ENCODE results near the gene IL17RD. TPM values are rescaled to one million over a fixed set of nuclear protein-coding genes. Genes with fewer than 3 reads are reported as not detected.

IL17RD gene
- total RNA-seq, 5 donors from 2014 or later (not counting 1 experiment from before 2014, with no cell fraction given) = 0.05 to 0.38 (median 0.10) TPM; not detected in 1

DNA sequence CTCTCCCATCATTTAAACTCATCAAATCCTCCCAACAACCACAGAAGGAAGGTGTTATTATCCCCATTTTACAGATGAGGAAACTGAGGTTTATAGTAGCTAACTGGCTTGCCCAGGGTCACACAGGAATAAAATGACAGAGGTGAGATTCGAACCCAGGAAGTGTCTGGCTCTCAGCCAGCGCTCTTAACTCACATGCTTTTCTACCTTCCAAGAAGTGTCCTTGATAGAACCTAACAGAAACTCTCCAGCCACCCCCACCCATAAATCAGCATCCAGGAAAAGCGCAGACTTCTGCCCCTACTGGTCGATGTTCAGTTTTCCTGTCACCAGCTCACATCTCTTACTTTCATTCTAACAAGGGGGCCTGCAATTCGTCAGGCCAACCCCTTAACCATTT lies 52.9 kb downstream of the IL17RD start:
- no peaks in the 10 kb centered on the region for H3K9me3 ChIP-seq
- POLR2A ChIA-PET = no interaction called here

DNA sequence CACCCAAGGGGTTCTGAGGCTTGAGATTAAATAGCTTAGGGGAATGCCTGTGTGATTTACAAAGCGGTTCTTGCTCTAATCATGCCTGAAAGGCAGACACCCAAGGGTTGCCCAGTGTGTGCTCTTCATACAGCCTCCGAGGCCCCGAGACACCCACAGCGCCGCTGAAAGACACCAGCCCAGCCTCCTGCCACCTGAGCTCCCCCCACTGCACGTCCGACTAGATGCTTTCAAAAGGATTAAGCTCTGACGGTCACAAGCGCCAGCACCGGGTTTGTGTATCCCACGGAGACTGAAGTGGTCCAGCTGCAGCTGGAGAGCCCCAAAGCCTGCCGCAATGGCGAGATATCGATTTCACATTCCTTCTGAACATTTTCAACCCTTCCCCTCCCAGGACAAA lies 54.4 kb downstream of the IL17RD start:
- Histone ChIP-seq H3K4me1 (ENCODE audit: control insufficient read depth in 1 of 2, extremely low read depth in 1 of 2, insufficient read depth in 2 of 2, low read length in 2 of 2) (no peaks in the 10 kb centered on the region), H3K4me3 (ENCODE audit: control insufficient read depth in 1 of 2, extremely low read depth in 1 of 2, low read length in 1 of 2) (no peak overlapping the region), H3K27me3 (replicated peaks in 1 of 2; ENCODE audit: control insufficient read depth in 2 of 2, extremely low read depth in 1 of 2, insufficient read depth in 2 of 2, low read length in 1 of 2) (peaks cover 0 to 12% of the 10 kb centered on the region in 2 experiments), H3K36me3 (ENCODE audit: control insufficient read depth in 2 of 2, extremely low read depth in 1 of 2, insufficient read depth in 1 of 2, low read length in 1 of 2) (no peaks in the 10 kb centered on the region), H3K27ac (ENCODE audit: low read length) (no peak overlapping the region), H3K9me3 (no peaks in the 10 kb centered on the region)
- Mint-ChIP-seq H3K27me3 (peaks cover 0 to 11% of the 10 kb centered on the region in 2 donors), H3K4me1 (peaks cover 0 to 4% (median 0%) of the 10 kb centered on the region in 3 donors), H3K4me3 (no peak overlapping the region), H3K9me3 (no peaks in the 10 kb centered on the region), H3K36me3 (no peaks in the 10 kb centered on the region), H3K27ac (no peak overlapping the region)
- 79% methylated on average over 7 of the region's 14 CpGs for WGBS (ENCODE audit: insufficient coverage)
- ChIA-PET POLR2A (no interaction called here), CTCF (interaction anchor here in 1 of 2 donors (1.5 kb wide), 1 partner anchor 9 kb away, joined by 4 read pairs; no protein-coding TSS in a partner anchor)
- no peak for DNase-seq
- no peak for ATAC-seq (replicated peaks in 1 of 4)

More for the DNA sequence above, 52.9 kb downstream of the IL17RD start:
- no peak overlapping the region for H3K27ac ChIP-seq (ENCODE audit: low read length)
- no peaks in the 10 kb centered on the region for H3K9me3 Mint-ChIP-seq
- H3K27me3 ChIP-seq (replicated peaks in 1 of 2; ENCODE audit: control insufficient read depth in 2 of 2, extremely low read depth in 1 of 2, insufficient read depth in 2 of 2, low read length in 1 of 2) = peaks cover 0 to 12% of the 10 kb centered on the region in 2 experiments
- no peaks in the 10 kb centered on the region for H3K36me3 ChIP-seq (ENCODE audit: control insufficient read depth in 2 of 2, extremely low read depth in 1 of 2, insufficient read depth in 1 of 2, low read length in 1 of 2)
- H3K4me1 ChIP-seq (ENCODE audit: control insufficient read depth in 1 of 2, extremely low read depth in 1 of 2, insufficient read depth in 2 of 2, low read length in 2 of 2) = no peaks in the 10 kb centered on the region
- H3K4me3 ChIP-seq (ENCODE audit: control insufficient read depth in 1 of 2, extremely low read depth in 1 of 2, low read length in 1 of 2) = no peak overlapping the region
- H3K4me3 Mint-ChIP-seq = no peak overlapping the region
- CTCF ChIA-PET = no interaction called here
- H3K27ac Mint-ChIP-seq = no peak overlapping the region
- no peaks in the 10 kb centered on the region for H3K36me3 Mint-ChIP-seq
- WGBS (ENCODE audit: insufficient coverage) = 43% methylated on average over 4 of the region's 5 CpGs
- H3K4me1 Mint-ChIP-seq = peaks cover 0 to 4% (median 0%) of the 10 kb centered on the region in 3 donors
- DNase-seq (no peak), ATAC-seq (replicated peaks in 1 of 4) (no peak)
- peaks cover 0 to 9% of the 10 kb centered on the region in 2 donors for H3K27me3 Mint-ChIP-seq

DNA sequence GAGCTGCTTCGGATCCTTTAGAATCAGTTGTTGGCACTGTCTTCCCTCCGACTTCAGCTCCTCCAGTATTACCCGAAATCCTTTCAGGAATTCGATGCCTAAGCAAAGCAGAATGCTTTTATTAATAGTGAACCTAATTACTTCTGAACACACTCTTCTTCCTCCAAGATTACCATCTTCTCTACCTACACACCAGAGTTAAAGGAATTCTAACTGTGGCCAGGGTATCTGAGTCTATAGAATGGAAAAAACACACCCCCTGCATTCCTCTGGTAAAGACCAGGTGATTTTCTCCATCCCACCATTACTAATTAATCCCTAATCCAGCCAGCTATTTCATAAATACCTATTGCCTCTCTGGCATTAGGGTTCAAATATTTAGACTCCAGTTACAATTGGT lies 54.9 kb downstream of the IL17RD start:
- Histone ChIP-seq H3K4me3 (ENCODE audit: control insufficient read depth in 1 of 2, extremely low read depth in 1 of 2, low read length in 1 of 2) (no peak overlapping the region), H3K27ac (ENCODE audit: low read length) (no peak overlapping the region), H3K9me3 (no peaks in the 10 kb centered on the region), H3K4me1 (ENCODE audit: control insufficient read depth in 1 of 2, extremely low read depth in 1 of 2, insufficient read depth in 2 of 2, low read length in 2 of 2) (no peaks in the 10 kb centered on the region), H3K27me3 (replicated peaks in 1 of 2; ENCODE audit: control insufficient read depth in 2 of 2, extremely low read depth in 1 of 2, insufficient read depth in 2 of 2, low read length in 1 of 2) (peaks cover 0 to 12% of the 10 kb centered on the region in 2 experiments), H3K36me3 (ENCODE audit: control insufficient read depth in 2 of 2, extremely low read depth in 1 of 2, insufficient read depth in 1 of 2, low read length in 1 of 2) (no peaks in the 10 kb centered on the region)
- ChIA-PET POLR2A (no interaction called here), CTCF (interaction anchor here in 1 of 2 donors (1.5 kb wide), 1 partner anchor 8 kb away, joined by 4 read pairs; no protein-coding TSS in a partner anchor)
- Mint-ChIP-seq H3K27me3 (peaks cover 0 to 11% of the 10 kb centered on the region in 2 donors), H3K36me3 (no peaks in the 10 kb centered on the region), H3K4me3 (no peak overlapping the region), H3K27ac (no peak overlapping the region), H3K9me3 (no peaks in the 10 kb centered on the region), H3K4me1 (peaks cover 0 to 4% (median 0%) of the 10 kb centered on the region in 3 donors)
- DNase-seq = no peak
- no peak for ATAC-seq (replicated peaks in 1 of 4)
- WGBS (ENCODE audit: insufficient coverage) = 92% methylated on average over 4 of the region's 4 CpGs

DNA sequence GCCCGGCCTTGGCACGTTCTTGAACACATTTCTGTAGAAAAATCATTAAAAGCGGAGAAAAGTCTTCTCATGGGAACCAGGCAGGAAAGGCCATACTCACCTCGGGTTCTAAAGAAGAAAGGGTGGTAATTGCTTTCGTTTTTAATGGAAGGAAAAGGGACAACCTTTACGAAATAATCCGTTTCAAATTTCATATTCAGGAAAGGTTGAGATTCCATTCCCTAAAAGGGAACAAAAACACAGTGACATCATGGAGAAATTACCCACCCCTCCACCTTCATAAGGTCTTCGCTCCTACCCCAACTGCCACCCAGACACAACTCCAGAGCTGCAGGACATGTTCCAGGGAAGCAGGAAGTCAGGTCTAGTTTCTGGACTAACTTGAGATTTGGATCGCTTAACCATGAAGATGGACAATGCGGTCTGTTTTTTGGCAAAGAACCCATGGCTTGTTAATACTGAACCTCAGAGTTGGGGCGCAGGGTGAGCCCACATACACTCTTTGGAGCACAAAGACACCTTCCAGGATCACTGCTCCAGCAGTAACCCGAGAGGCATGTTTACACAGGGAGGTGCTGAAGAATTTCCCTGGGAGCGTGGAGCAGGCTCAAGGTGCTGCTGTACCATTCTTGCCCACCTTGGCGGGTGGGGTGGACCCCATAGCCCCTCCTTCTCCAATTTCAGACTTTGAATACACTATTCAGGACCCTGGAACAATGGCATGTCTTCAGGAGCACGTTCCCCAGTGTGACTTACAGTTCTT lies 55.5 kb downstream of the IL17RD start:
- WGBS (ENCODE audit: insufficient coverage) = 84% methylated on average over 10 of the region's 15 CpGs
- no peaks in the 10 kb centered on the region for H3K36me3 Mint-ChIP-seq
- H3K27me3 Mint-ChIP-seq = peaks cover 0 to 11% of the 10 kb centered on the region in 2 donors

DNA sequence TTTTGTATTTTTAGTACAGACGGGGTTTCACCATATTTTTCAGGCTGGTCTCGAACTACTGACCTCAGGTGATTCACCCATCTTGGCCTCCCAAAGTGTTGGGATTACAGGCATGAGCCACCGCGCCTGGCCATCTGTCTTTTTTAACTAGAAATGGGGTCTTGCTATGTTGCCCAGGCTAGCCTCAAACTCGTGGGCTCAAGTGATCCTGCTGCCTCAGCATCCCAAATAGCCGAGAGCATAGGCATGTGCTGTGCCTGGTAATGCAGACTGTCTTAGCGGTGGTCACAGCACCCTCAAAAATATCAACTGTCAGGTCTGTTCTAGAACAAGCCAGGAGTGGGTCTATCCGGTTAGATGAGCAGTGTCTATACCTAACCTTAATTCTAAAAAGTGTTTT lies 56.5 kb downstream of the IL17RD start:
- Histone ChIP-seq H3K9me3 (no peaks in the 10 kb centered on the region), H3K27ac (ENCODE audit: low read length) (no peak overlapping the region), H3K27me3 (replicated peaks in 1 of 2; ENCODE audit: control insufficient read depth in 2 of 2, extremely low read depth in 1 of 2, insufficient read depth in 2 of 2, low read length in 1 of 2) (peaks cover 0 to 12% of the 10 kb centered on the region in 2 experiments), H3K4me3 (ENCODE audit: control insufficient read depth in 1 of 2, extremely low read depth in 1 of 2, low read length in 1 of 2) (no peak overlapping the region), H3K4me1 (ENCODE audit: control insufficient read depth in 1 of 2, extremely low read depth in 1 of 2, insufficient read depth in 2 of 2, low read length in 2 of 2) (no peaks in the 10 kb centered on the region), H3K36me3 (ENCODE audit: control insufficient read depth in 2 of 2, extremely low read depth in 1 of 2, insufficient read depth in 1 of 2, low read length in 1 of 2) (no peaks in the 10 kb centered on the region)
- Mint-ChIP-seq H3K36me3 (no peaks in the 10 kb centered on the region), H3K27ac (no peak overlapping the region), H3K4me3 (no peak overlapping the region), H3K27me3 (peaks cover 0 to 8% of the 10 kb centered on the region in 2 donors), H3K4me1 (peaks cover 0 to 4% (median 0%) of the 10 kb centered on the region in 3 donors), H3K9me3 (no peaks in the 10 kb centered on the region)
- ChIA-PET CTCF (interaction anchor here (0.6 to 0.7 kb wide), 2 partner anchors 179 to 260 kb away, joined by 3 to 6 read pairs; no protein-coding TSS in a partner anchor), POLR2A (no interaction called here)
- no peak for DNase-seq
- 86% methylated on average over 5 of the region's 8 CpGs for WGBS (ENCODE audit: insufficient coverage)
- no peak for ATAC-seq (replicated peaks in 1 of 4)

More for the DNA sequence above, 55.5 kb downstream of the IL17RD start:
- ChIA-PET POLR2A (no interaction called here), CTCF (no interaction called here)
- no peak overlapping the region for H3K4me3 ChIP-seq (ENCODE audit: control insufficient read depth in 1 of 2, extremely low read depth in 1 of 2, low read length in 1 of 2)
- DNase-seq (no peak), ATAC-seq (replicated peaks in 1 of 4) (no peak)
- no peaks in the 10 kb centered on the region for H3K36me3 ChIP-seq (ENCODE audit: control insufficient read depth in 2 of 2, extremely low read depth in 1 of 2, insufficient read depth in 1 of 2, low read length in 1 of 2)
- H3K9me3 ChIP-seq = no peaks in the 10 kb centered on the region
- Mint-ChIP-seq H3K4me3 (no peak overlapping the region), H3K27ac (no peak overlapping the region), H3K9me3 (no peaks in the 10 kb centered on the region), H3K4me1 (peaks cover 0 to 4% (median 0%) of the 10 kb centered on the region in 3 donors)
- no peaks in the 10 kb centered on the region for H3K4me1 ChIP-seq (ENCODE audit: control insufficient read depth in 1 of 2, extremely low read depth in 1 of 2, insufficient read depth in 2 of 2, low read length in 2 of 2)
- peaks cover 0 to 12% of the 10 kb centered on the region in 2 experiments for H3K27me3 ChIP-seq (replicated peaks in 1 of 2; ENCODE audit: control insufficient read depth in 2 of 2, extremely low read depth in 1 of 2, insufficient read depth in 2 of 2, low read length in 1 of 2)
- no peak overlapping the region for H3K27ac ChIP-seq (ENCODE audit: low read length)

DNA sequence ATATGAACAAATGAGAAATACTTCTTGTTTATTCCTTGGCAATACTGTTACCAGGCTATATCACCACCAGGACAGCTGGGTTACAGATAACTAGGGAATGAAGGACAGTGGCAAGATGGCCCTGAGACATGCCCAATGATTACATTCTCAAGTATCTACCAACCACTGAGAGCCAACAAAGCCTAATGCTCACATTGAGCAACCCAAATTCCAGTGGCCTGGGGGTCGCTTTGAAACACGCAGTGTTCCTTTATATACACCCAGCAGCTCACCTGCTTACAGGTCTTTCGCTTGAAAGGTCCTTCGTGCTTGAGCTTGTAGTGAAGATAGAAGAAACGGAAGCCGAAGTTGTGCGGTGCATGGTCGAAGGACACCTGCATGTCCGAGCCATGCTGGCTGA lies 59.6 kb downstream of the IL17RD start:
- CTCF ChIA-PET = no interaction called here
- Mint-ChIP-seq H3K9me3 (no peaks in the 10 kb centered on the region), H3K27ac (no peak overlapping the region), H3K27me3 (peaks cover 0 to 6% of the 10 kb centered on the region in 2 donors), H3K4me1 (no peaks in the 10 kb centered on the region), H3K4me3 (no peak overlapping the region), H3K36me3 (no peaks in the 10 kb centered on the region)
- DNase-seq (no peak), ATAC-seq (replicated peaks in 1 of 4) (no peak)
- Histone ChIP-seq H3K27ac (ENCODE audit: low read length) (no peak overlapping the region), H3K36me3 (ENCODE audit: control insufficient read depth in 2 of 2, extremely low read depth in 1 of 2, insufficient read depth in 1 of 2, low read length in 1 of 2) (no peaks in the 10 kb centered on the region), H3K4me3 (ENCODE audit: control insufficient read depth in 1 of 2, extremely low read depth in 1 of 2, low read length in 1 of 2) (no peak overlapping the region), H3K4me1 (ENCODE audit: control insufficient read depth in 1 of 2, extremely low read depth in 1 of 2, insufficient read depth in 2 of 2, low read length in 2 of 2) (no peaks in the 10 kb centered on the region), H3K27me3 (replicated peaks in 1 of 2; ENCODE audit: control insufficient read depth in 2 of 2, extremely low read depth in 1 of 2, insufficient read depth in 2 of 2, low read length in 1 of 2) (peaks cover 0 to 8% of the 10 kb centered on the region in 2 experiments), H3K9me3 (no peaks in the 10 kb centered on the region)
- POLR2A ChIA-PET = interaction anchor here in 1 of 2 donors (0.6 kb wide), 1 partner anchor 541 kb away, joined by 3 read pairs; no protein-coding TSS in a partner anchor
- WGBS (ENCODE audit: insufficient coverage) = 100% methylated on average over 4 of the region's 9 CpGs
